8988T (cell line): ENCODE measurements around the gene ELF5.

Experiments used
- DNase-seq: peaks from one replicate; pipeline ENCODE4 v3.0.0; 2011

Gene ELF5

GRCh38 chr11:34448223-34448994 is 65.2 kb downstream of the ELF5 start:
- no peak for DNase-seq

- DNase-seq = no peak
Measured at GRCh38 chr11:34447044-34447443, 66.5 kb downstream of the ELF5 start.

- DNase-seq = no peak
Measured at GRCh38 chr11:34446386-34446785, 67.2 kb downstream of the ELF5 start.

- no peak for DNase-seq
Measured at GRCh38 chr11:34445956-34446355, 67.6 kb downstream of the ELF5 start.

- DNase-seq = no peak
Measured at GRCh38 chr11:34444428-34444827, 69.2 kb downstream of the ELF5 start.

- no peak for DNase-seq
Measured at GRCh38 chr11:34443136-34443535, 70.5 kb downstream of the ELF5 start.

GRCh38 chr11:34441814-34442213 is 71.8 kb downstream of the ELF5 start:
- no peak for DNase-seq

GRCh38 chr11:34439610-34440198 is 73.9 kb downstream of the ELF5 start:
- no peak for DNase-seq

GRCh38 chr11:34438529-34439507 is 74.8 kb downstream of the ELF5 start, which contains the start of gene CAT:
Gene CAT, plus strand, starts transcription at chr11:34438934. Its CDS starts 80 bp downstream, at chr11:34439014.
- DNase-seq = peak; percentile 77

GRCh38 chr11:34437224-34438125 is 76.1 kb downstream of the ELF5 start:
- no peak for DNase-seq

- DNase-seq = no peak
Measured at GRCh38 chr11:34433899-34434298, 79.7 kb downstream of the ELF5 start.

GRCh38 chr11:34432822-34433221 is 80.8 kb downstream of the ELF5 start:
- no peak for DNase-seq

- DNase-seq = no peak
Measured at GRCh38 chr11:34431979-34432378, 81.6 kb downstream of the ELF5 start.
